ENCODE measurements around the gene DNAH1.

DNAH1 gene

DNA sequence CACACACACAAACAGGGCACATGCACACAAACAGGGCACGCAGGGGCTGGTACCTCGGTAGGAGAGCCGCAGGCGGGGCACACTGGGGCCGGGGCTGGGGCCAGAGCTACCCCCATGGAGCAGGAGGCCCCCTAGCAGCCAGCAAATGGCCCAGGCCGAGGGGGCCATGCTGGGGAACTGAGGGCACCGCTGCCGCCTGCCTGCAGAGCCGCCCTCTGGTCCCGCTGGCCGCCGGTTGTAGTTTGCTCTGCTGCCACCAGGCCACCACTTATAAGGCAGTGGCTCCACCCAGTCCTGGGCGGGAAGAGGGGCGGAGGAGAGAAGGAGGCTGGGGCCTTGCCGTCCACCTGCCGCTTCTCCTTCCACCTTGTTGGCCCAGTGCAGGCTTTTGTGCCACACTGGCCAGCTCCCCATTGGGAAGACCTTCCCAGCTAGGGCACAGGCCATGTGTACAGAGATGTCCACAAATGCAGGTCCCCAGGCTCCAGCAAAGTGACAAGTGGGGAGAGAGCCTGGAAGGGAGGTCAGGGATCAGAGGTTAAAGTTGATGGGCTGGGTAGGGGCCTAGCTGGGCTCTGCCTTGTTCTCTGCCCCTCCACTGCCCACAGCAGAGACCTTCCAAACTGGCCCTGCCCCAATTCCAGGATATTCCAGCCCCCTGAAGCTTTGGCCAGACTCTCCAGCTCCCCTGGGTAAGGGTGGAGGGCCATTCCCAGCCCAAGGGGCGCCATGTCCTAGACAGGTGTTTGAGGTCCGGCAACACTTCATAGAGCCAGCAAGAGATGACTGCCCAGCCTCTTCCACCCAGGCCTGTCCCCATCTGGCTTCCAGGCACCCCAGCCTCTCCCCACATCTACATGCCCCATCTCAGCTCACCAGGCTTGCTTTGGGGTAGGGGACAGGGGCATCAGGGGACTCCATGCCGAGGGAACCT lies 129.0 kb downstream of the DNAH1 start, which contains the start of gene SEMA3G:
SEMA3G (minus strand) TSS at position 244 of the 934 bp plus-strand sequence; CDS start at position 168, 76 bp downstream.
- Histone ChIP-seq H3K27me3 (ENCODE audit: control insufficient read depth, insufficient read depth, low read length) (no peaks in the 10 kb centered on the region), H3K4me1 (ENCODE audit: control insufficient read depth, insufficient read depth, low read length) (peaks cover 9% of the 10 kb centered on the region), H3K36me3 (ENCODE audit: control insufficient read depth, insufficient read depth, low read length) (no peaks in the 10 kb centered on the region), H3K4me3 (ENCODE audit: low read depth, low read length) (peak within 1 kb of the TSS; percentile 20; the same call in 1 of the 2 replicates), H3K9ac (ENCODE audit: low read depth, low read length) (no peak within 1 kb of the TSS), H3K9me3 (ENCODE audit: control insufficient read depth, insufficient read depth, low read length) (no peaks in the 10 kb centered on the region), H3K27ac (ENCODE audit: low read depth, low read length) (no peak within 1 kb of the TSS)

GRCh38 chr3:52446042-52446441 lies 129.9 kb downstream of the DNAH1 start:
- peaks cover 14% of the 10 kb centered on the region for H3K4me1 ChIP-seq (ENCODE audit: control insufficient read depth, insufficient read depth, low read length)
- no peaks in the 10 kb centered on the region for H3K27me3 ChIP-seq (ENCODE audit: control insufficient read depth, insufficient read depth, low read length)
- H3K27ac ChIP-seq (ENCODE audit: low read depth, low read length) = no peak overlapping the region
- H3K4me3 ChIP-seq (ENCODE audit: low read depth, low read length) = no peak overlapping the region
- no peaks in the 10 kb centered on the region for H3K36me3 ChIP-seq (ENCODE audit: control insufficient read depth, insufficient read depth, low read length)
- no peak overlapping the region for H3K9ac ChIP-seq (ENCODE audit: low read depth, low read length)
- no peaks in the 10 kb centered on the region for H3K9me3 ChIP-seq (ENCODE audit: control insufficient read depth, insufficient read depth, low read length)

GRCh38 chr3:52446631-52447511 lies 130.8 kb downstream of the DNAH1 start:
- Histone ChIP-seq H3K4me3 (ENCODE audit: low read depth, low read length) (no peak overlapping the region), H3K27ac (ENCODE audit: low read depth, low read length) (no peak overlapping the region), H3K27me3 (ENCODE audit: control insufficient read depth, insufficient read depth, low read length) (no peaks in the 10 kb centered on the region), H3K4me1 (ENCODE audit: control insufficient read depth, insufficient read depth, low read length) (peaks cover 14% of the 10 kb centered on the region), H3K9ac (ENCODE audit: low read depth, low read length) (no peak overlapping the region), H3K36me3 (ENCODE audit: control insufficient read depth, insufficient read depth, low read length) (no peaks in the 10 kb centered on the region), H3K9me3 (ENCODE audit: control insufficient read depth, insufficient read depth, low read length) (no peaks in the 10 kb centered on the region)

GRCh38 chr3:52447512-52448355 lies 131.6 kb downstream of the DNAH1 start:
- Histone ChIP-seq H3K9ac (ENCODE audit: low read depth, low read length) (no peak overlapping the region), H3K27ac (ENCODE audit: low read depth, low read length) (no peak overlapping the region), H3K27me3 (ENCODE audit: control insufficient read depth, insufficient read depth, low read length) (no peaks in the 10 kb centered on the region), H3K4me3 (ENCODE audit: low read depth, low read length) (no peak overlapping the region), H3K4me1 (ENCODE audit: control insufficient read depth, insufficient read depth, low read length) (peaks cover 14% of the 10 kb centered on the region), H3K36me3 (ENCODE audit: control insufficient read depth, insufficient read depth, low read length) (no peaks in the 10 kb centered on the region), H3K9me3 (ENCODE audit: control insufficient read depth, insufficient read depth, low read length) (no peaks in the 10 kb centered on the region)
